ENCODE measurements around the gene TTC28.

- TF ChIP-seq CTCF (IDR thresholded peaks at IDR 0.05) (no peak), POLR2A (IDR thresholded peaks at IDR 0.05) (no peak)
Observed at GRCh38 chr22:27937453-27937852, 742.2 kb downstream of the TTC28 start.

Measured in lower leg skin (tissue), 3 donors.